Measurements from ENCODE around the gene TAF1D.

Gene TAF1D

GRCh38 chr11:93720522-93720921, 20.8 kb downstream of the TAF1D start:
- no peak for DNase-seq (ENCODE audit: low read depth in 3 of 3)

GRCh38 chr11:93719310-93719709, 22.0 kb downstream of the TAF1D start:
- no peak for DNase-seq (ENCODE audit: low read depth in 3 of 3)

- DNase-seq (ENCODE audit: low read depth in 3 of 3) = no peak
Measured at GRCh38 chr11:93718057-93718563, 23.2 kb downstream of the TAF1D start.

GRCh38 chr11:93717501-93717900, 23.8 kb downstream of the TAF1D start:
- DNase-seq (ENCODE audit: low read depth in 3 of 3) = no peak

GRCh38 chr11:93715797-93716396, 25.4 kb downstream of the TAF1D start:
- no peak for DNase-seq (ENCODE audit: low read depth in 3 of 3)

- DNase-seq (ENCODE audit: low read depth in 3 of 3) = no peak
Measured at GRCh38 chr11:93712678-93713077, 28.6 kb downstream of the TAF1D start.

- no peak for DNase-seq (ENCODE audit: low read depth in 3 of 3)
Measured at GRCh38 chr11:93710239-93710638, 31.1 kb downstream of the TAF1D start.

- DNase-seq (ENCODE audit: low read depth in 3 of 3) = no peak
Measured at GRCh38 chr11:93704237-93704636, 37.1 kb downstream of the TAF1D start.

- DNase-seq (ENCODE audit: low read depth in 3 of 3) = no peak
Measured at GRCh38 chr11:93700830-93701229, 40.5 kb downstream of the TAF1D start.

GRCh38 chr11:93697611-93698010, 43.7 kb downstream of the TAF1D start:
- no peak for DNase-seq (ENCODE audit: low read depth in 3 of 3)

GRCh38 chr11:93694557-93694956, 46.7 kb downstream of the TAF1D start:
- no peak for DNase-seq (ENCODE audit: low read depth in 3 of 3)

- no peak for DNase-seq (ENCODE audit: low read depth in 3 of 3)
Measured at GRCh38 chr11:93694109-93694508, 47.2 kb downstream of the TAF1D start.

- DNase-seq (ENCODE audit: low read depth in 3 of 3) = no peak
Measured at GRCh38 chr11:93689240-93689639, 52.1 kb downstream of the TAF1D start.

- no peak for DNase-seq (ENCODE audit: low read depth in 3 of 3)
Measured at GRCh38 chr11:93686812-93687211, 54.5 kb downstream of the TAF1D start.

GRCh38 chr11:93686226-93686625, 55.1 kb downstream of the TAF1D start:
- DNase-seq (ENCODE audit: low read depth in 3 of 3) = no peak

Data from stimulated activated CD4-positive, alpha-beta T cell treated with anti-CD3 and anti-CD28 coated beads, TNF-alpha, amount 100 ng/mL, for 4 hours (primary cell).